GM23338 (cell line): ENCODE measurements around the gene TRIM28. TPM values are rescaled to one million over a fixed set of nuclear protein-coding genes. Genes with fewer than 3 reads are reported as not detected.

ENCODE experiments used
- ATAC-seq: fragments of 200-7000 bp; cut with Tn5 transposase; 3 replicates; pipeline ENCODE4 v1.9.1; 2020
- DNase-seq: peaks from one replicate; pipeline ENCODE4 v3.0.0-alpha.2; 2015; ENCODE audit warnings: low spot score
- H2AFZ ChIP-seq: fragments of 200-600 bp; sonication (generic); 2 replicates; pipeline ENCODE4 v1.8.0; 2016; ENCODE audit warnings: antibody characterized with exemption, mild to moderate bottlenecking, moderate library complexity
- H3F3A ChIP-seq: fragments of 200-600 bp; sonication (generic); replicated peaks from 2 replicates; pipeline ENCODE4 v1.8.0; 2017; ENCODE audit warnings: antibody characterized with exemption, mixed run types, low read depth
- H3K27ac ChIP-seq: fragments of 200-600 bp; sonication (generic); 2 replicates; pipeline ENCODE4 v1.6.1; 2016; ENCODE audit warnings: low read depth
- H3K27me3 ChIP-seq: fragments of 200-600 bp; sonication (generic); 2 replicates; pipeline ENCODE4 v1.8.0; 2016; ENCODE audit warnings: mild to moderate bottlenecking, mixed run types, moderate library complexity; ENCODE audit not compliant: insufficient read depth
- H3K36me3 ChIP-seq: fragments of 200-600 bp; sonication (generic); 2 replicates; pipeline ENCODE4 v1.8.0; 2016; ENCODE audit warnings: mild to moderate bottlenecking; ENCODE audit not compliant: insufficient read depth
- H3K4me1 ChIP-seq: fragments of 200-600 bp; sonication (generic); 2 replicates; pipeline ENCODE4 v1.8.0; 2016; ENCODE audit warnings: mild to moderate bottlenecking, moderate library complexity; ENCODE audit not compliant: insufficient read depth
- H3K4me2 ChIP-seq: fragments of 200-600 bp; sonication (generic); 2 replicates; pipeline ENCODE4 v1.7.1; 2017; ENCODE audit warnings: mixed run types
- H3K4me3 ChIP-seq: fragments of 200-600 bp; sonication (generic); 2 replicates; pipeline ENCODE4 v1.6.1; 2016; ENCODE audit warnings: mixed run types
- H3K79me2 ChIP-seq: fragments of 200-600 bp; sonication (generic); replicated peaks from 2 replicates; pipeline ENCODE4 v1.8.0; 2017; ENCODE audit warnings: mild to moderate bottlenecking; ENCODE audit not compliant: insufficient read depth
- H3K9me2 ChIP-seq: fragments of 200-600 bp; sonication (generic); 2 replicates; pipeline ENCODE4 v1.8.0; 2017; ENCODE audit not compliant: insufficient read depth
- H4K20me1 ChIP-seq: fragments of 200-600 bp; sonication (generic); replicated peaks from 2 replicates; pipeline ENCODE4 v1.8.0; 2017; ENCODE audit warnings: mild to moderate bottlenecking; ENCODE audit not compliant: insufficient read depth
- H3K27ac Mint-ChIP-seq: 2 replicates; pipeline ENCODE4 v1.8.0; 2020; ENCODE audit warnings: inconsistent platforms, mild to moderate bottlenecking, moderate library complexity, mixed read lengths
- H3K27me3 Mint-ChIP-seq: 3 replicates; pipeline ENCODE4 v1.8.0; 2022; ENCODE audit warnings: low read depth, mild to moderate bottlenecking, moderate library complexity, mixed read lengths, inconsistent platforms; ENCODE audit not compliant: insufficient read depth, poor library complexity
- H3K36me3 Mint-ChIP-seq: 3 replicates; pipeline ENCODE4 v1.8.0; 2021; ENCODE audit warnings: low read depth, mild to moderate bottlenecking, inconsistent platforms, moderate library complexity, mixed read lengths
- H3K4me1 Mint-ChIP-seq: 3 replicates; pipeline ENCODE4 v1.8.0; 2020; ENCODE audit warnings: mild to moderate bottlenecking, inconsistent platforms, mixed read lengths
- H3K4me3 Mint-ChIP-seq: 3 replicates; pipeline ENCODE4 v1.8.0; 2021; ENCODE audit warnings: moderate library complexity, mild to moderate bottlenecking, inconsistent platforms, mixed read lengths
- H3K9me3 Mint-ChIP-seq: 3 replicates; pipeline ENCODE4 v1.8.0; 2020; ENCODE audit warnings: moderate library complexity, mild to moderate bottlenecking, inconsistent platforms, mixed read lengths
- EZH2 ChIP-seq: fragments of 200-600 bp; sonication (generic); IDR thresholded peaks from one replicate; pipeline ENCODE4 v1.8.0; 2017; ENCODE audit warnings: antibody characterized with exemption, mild to moderate bottlenecking, low read depth; ENCODE audit not compliant: unreplicated experiment
- EZH2phosphoT487 ChIP-seq: fragments of 200-600 bp; sonication (generic); IDR thresholded peaks from one replicate; pipeline ENCODE4 v1.8.1; 2018; ENCODE audit warnings: antibody characterized with exemption; ENCODE audit not compliant: unreplicated experiment
- POLR2AphosphoS5 ChIP-seq: IDR thresholded peaks from 2 replicates; pipeline ENCODE4 v1.6.1; 2016; ENCODE audit warnings: antibody characterized with exemption, low read depth
- STAT1 ChIP-seq: IDR thresholded peaks from one replicate; pipeline ENCODE4 v1.6.1; 2016; ENCODE audit warnings: antibody characterized with exemption; ENCODE audit not compliant: unreplicated experiment
- ZNF114 ChIP-seq: fragments of 250-450 bp; sonication (Bioruptor Pico); IDR thresholded peaks from 2 replicates; pipeline ENCODE4 v1.5.0; 2020; ENCODE audit warnings: mild to moderate bottlenecking, moderate library complexity
- ZNF331 ChIP-seq: fragments of 250-450 bp; sonication (Bioruptor Pico); IDR thresholded peaks from 2 replicates; pipeline ENCODE4 v1.5.0; 2020; ENCODE audit warnings: low read depth, mild to moderate bottlenecking, moderate library complexity
- polyA plus RNA-seq: library from polyadenylated mRNA; unstranded; fragments of >200 nt; fragmentation: Nextera tagmentation; extraction: Ambion mirVana; gene quantifications from 2 replicates; pipeline ENCODE4 v1.2.1, GENCODE V29; 2016
- total RNA-seq: library from RNA; depleted of rRNA; stranded (reverse); fragments of >200 nt; shearing (Covaris generic); gene quantifications from 2 replicates; pipeline ENCODE4 v1.2.3, GENCODE V29; 2014
- TF ChIP-seq, protein P1 (sequence below): IDR thresholded peaks from 2 replicates; pipeline ENCODE4 v1.6.1; 2016; ENCODE audit warnings: antibody characterized with exemption

TRIM28 gene
- total and polyA plus RNA-seq, 2 experiments from 2014 or later, result 920 to 1,430 TPM

DNA sequence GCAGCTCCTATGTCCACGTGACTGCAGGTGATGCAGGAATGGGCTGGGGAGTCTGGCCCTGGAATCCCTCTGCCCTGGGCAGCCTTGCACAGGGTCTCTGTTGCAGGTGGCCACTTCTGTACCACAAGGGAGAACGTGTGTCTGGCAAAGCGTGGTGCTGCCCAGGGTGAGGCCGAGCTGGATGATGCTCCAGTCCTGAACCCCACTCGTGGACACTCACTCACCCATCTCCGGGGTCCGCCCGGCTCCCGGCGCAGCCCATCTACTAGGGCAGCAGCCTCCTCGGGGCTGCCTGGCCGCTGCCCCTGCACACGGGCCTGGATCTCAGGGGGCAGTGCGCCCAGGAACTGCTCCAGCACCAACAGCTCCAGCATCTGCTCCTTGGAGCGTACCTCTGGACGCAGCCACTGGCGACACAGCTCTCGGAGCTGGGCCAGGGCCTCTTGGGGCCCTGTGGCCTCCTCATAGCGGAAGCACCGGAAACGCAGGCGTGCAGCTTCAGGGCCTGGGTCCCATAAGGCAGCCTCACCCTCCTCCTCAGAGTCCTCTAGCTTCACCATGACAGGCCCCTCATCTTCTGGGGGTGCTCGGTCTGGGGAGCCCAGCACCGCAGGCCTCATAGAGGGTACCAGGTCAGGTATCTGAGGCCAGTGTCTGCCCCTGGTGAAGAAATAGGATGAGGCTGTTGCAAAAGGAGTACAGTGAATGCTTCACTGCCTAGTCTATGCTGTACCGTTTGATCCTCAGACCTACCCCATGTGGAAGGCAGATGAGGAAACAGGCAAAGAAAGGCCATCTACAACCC lies 27.1 kb downstream of the TRIM28 start:
- Histone ChIP-seq H3K79me2 (no peaks in the 10 kb centered on the region), H3K4me2 (no peak overlapping the region), H4K20me1 (no peaks in the 10 kb centered on the region), H3K4me1 (peaks cover 12% of the 10 kb centered on the region), H3K9me2 (no peaks in the 10 kb centered on the region), H3K4me3 (no peak overlapping the region), H3K27ac (no peak overlapping the region), H2AFZ (no peak overlapping the region), H3F3A (peaks cover 10% of the 10 kb centered on the region), H3K36me3 (no peaks in the 10 kb centered on the region), H3K27me3 (no peaks in the 10 kb centered on the region)
- H3K9me3 Mint-ChIP-seq, result no peaks in the 10 kb centered on the region; the same call in 2 of the 3 replicates
- peaks cover 21% of the 10 kb centered on the region for H3K36me3 Mint-ChIP-seq
- DNase-seq (no peak), ATAC-seq (no peak)
- H3K27ac Mint-ChIP-seq, result no peak overlapping the region
- peaks cover 17% of the 10 kb centered on the region for H3K27me3 Mint-ChIP-seq
- H3K4me3 Mint-ChIP-seq, result no peak overlapping the region
- H3K4me1 Mint-ChIP-seq, result peaks cover 15% of the 10 kb centered on the region
- TF ChIP-seq, protein P1, sequence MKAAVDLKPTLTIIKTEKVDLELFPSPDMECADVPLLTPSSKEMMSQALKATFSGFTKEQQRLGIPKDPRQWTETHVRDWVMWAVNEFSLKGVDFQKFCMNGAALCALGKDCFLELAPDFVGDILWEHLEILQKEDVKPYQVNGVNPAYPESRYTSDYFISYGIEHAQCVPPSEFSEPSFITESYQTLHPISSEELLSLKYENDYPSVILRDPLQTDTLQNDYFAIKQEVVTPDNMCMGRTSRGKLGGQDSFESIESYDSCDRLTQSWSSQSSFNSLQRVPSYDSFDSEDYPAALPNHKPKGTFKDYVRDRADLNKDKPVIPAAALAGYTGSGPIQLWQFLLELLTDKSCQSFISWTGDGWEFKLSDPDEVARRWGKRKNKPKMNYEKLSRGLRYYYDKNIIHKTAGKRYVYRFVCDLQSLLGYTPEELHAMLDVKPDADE, result no peak

- peaks cover 17% of the 10 kb centered on the region for H3K36me3 Mint-ChIP-seq
- DNase-seq, result no peak
- no peaks in the 10 kb centered on the region; the same call in 1 of the 3 replicates for H3K9me3 Mint-ChIP-seq
- H3K27ac Mint-ChIP-seq, result peak overlapping the region; percentile 100; the same call in 1 of the 2 replicates
- peaks cover 17% of the 10 kb centered on the region for H3K4me1 Mint-ChIP-seq
- H3K36me3 ChIP-seq, result no peaks in the 10 kb centered on the region
- H3K4me2 ChIP-seq, result no peak overlapping the region
- H3F3A ChIP-seq, result peaks cover 11% of the 10 kb centered on the region
- no peaks in the 10 kb centered on the region for H3K79me2 ChIP-seq
- no peaks in the 10 kb centered on the region for H3K27me3 ChIP-seq
- H3K27me3 Mint-ChIP-seq, result peaks cover 17% of the 10 kb centered on the region
- no peak overlapping the region for H3K27ac ChIP-seq
- no peak overlapping the region for H2AFZ ChIP-seq
- peak overlapping the region; percentile 95; the same call in 2 of the 3 replicates for H3K4me3 Mint-ChIP-seq
- H4K20me1 ChIP-seq, result no peaks in the 10 kb centered on the region
- no peak for TF ChIP-seq ZNF331 (CRISPR knock-in tag)
- peaks cover 12% of the 10 kb centered on the region for H3K4me1 ChIP-seq
- no peaks in the 10 kb centered on the region for H3K9me2 ChIP-seq
- H3K4me3 ChIP-seq, result no peak overlapping the region
- ATAC-seq, result no peak
Measured at GRCh38 chr19:58571575-58571947, 27.7 kb downstream of the TRIM28 start.

- peaks cover 17% of the 10 kb centered on the region for H3K4me1 Mint-ChIP-seq
- peak overlapping the region; percentile 95 for H3K4me3 Mint-ChIP-seq
- DNase-seq (no peak), ATAC-seq (no peak)
- H3K36me3 Mint-ChIP-seq, result peaks cover 15% of the 10 kb centered on the region
- Histone ChIP-seq H2AFZ (no peak overlapping the region), H4K20me1 (0 out of 2 replicates have a peak, but pooled peaks cover 3% of the 10 kb centered on the region), H3K27ac (no peak overlapping the region), H3K27me3 (no peaks in the 10 kb centered on the region), H3K36me3 (no peaks in the 10 kb centered on the region), H3K79me2 (peaks cover 4% of the 10 kb centered on the region; the same call in 1 of the 2 replicates), H3K9me2 (no peaks in the 10 kb centered on the region), H3K4me1 (peaks cover 12% of the 10 kb centered on the region), H3F3A (peaks cover 11% of the 10 kb centered on the region), H3K4me2 (peak overlapping the region; percentile 77), H3K4me3 (peak overlapping the region; percentile 63)
- no peak for TF ChIP-seq EZH2phosphoT487
- no peak for TF ChIP-seq STAT1
- no peak for TF ChIP-seq ZNF114 (CRISPR knock-in tag)
- TF ChIP-seq EZH2, result no peak
- TF ChIP-seq, protein P1, result peak; percentile 46; the same call in 1 of the 2 replicates
- no peak for TF ChIP-seq POLR2AphosphoS5
- TF ChIP-seq ZNF331 (CRISPR knock-in tag), result no peak
- H3K27ac Mint-ChIP-seq, result peak overlapping the region; percentile 100
- no peaks in the 10 kb centered on the region; the same call in 1 of the 3 replicates for H3K9me3 Mint-ChIP-seq
- H3K27me3 Mint-ChIP-seq, result peaks cover 17% of the 10 kb centered on the region
Measured at GRCh38 chr19:58572026-58572817, 28.4 kb downstream of the TRIM28 start.
